A172 (cell line): ENCODE measurements around the gene TOGARAM2. TPM values are rescaled to one million over a fixed set of nuclear protein-coding genes. Genes with fewer than 3 reads are reported as not detected.

Source experiments
- DNase-seq: peaks from one replicate; pipeline ENCODE4 v3.0.0-alpha.2; 2015; ENCODE audit warnings: low spot score
- total RNA-seq: library from RNA; depleted of rRNA; stranded (reverse); fragments of >200 nt; shearing (Covaris generic); gene quantifications from 2 replicates; pipeline ENCODE4 v1.2.3, GENCODE V29; 2014

Gene TOGARAM2
- total RNA-seq, 1 experiment from 2014 or later = 0.69 TPM

- DNase-seq = no peak
These were observed 36.8 kb downstream of the TOGARAM2 start for GRCh38 chr2:29017716-29018435.

DNA sequence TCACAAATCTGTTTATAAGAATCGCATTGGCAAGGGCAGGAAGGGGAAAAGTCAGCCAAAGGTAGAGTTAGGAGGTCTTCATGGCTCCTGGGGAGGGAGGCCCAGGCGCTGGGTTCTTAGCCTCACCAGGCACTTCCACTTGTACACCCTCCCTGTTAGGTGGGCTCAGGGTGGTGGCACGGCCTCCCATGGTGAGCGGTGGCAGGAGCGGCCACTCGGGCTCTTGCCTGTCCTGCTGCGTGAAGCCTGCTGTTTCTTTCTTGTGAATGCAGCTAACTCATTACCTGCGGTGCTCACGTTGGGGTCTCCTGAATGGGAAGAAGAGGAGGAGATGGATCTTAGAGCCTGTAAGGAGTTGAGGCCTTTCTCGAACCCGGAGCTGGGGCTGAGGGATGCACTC is 40.8 kb downstream of the TOGARAM2 start:
- no peak for DNase-seq

GRCh38 chr2:29022679-29023078 is 41.6 kb downstream of the TOGARAM2 start:
- peak; percentile 82 for DNase-seq

- DNase-seq = no peak
These were observed 42.1 kb downstream of the TOGARAM2 start for GRCh38 chr2:29023188-29023587.

DNA sequence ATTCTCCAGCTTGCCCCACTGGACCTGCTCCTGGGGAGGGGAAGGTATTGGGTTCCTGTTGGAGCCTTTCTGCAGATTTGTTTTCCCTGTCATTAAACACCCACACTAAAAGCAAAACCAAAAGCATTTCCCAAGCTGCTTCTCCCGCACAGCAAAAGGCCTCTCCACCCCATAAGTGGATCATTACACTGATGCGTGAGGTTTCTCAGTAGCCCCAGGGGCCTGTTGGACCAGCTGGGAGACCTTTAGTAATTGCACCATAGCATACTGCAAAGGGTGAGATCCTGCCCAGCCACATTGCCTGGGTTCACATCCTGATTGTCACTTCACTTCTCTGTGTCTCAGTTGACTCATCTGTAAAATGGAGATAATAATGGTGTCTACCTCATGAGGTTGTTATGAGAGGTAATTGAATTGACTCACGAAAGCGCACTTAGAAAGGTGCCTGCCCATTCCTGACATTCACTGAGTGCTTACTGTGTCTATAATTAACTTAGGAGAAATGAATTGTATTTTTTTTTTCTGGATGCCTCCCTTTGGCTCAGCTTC is 43.9 kb downstream of the TOGARAM2 start:
- DNase-seq = no peak

DNA sequence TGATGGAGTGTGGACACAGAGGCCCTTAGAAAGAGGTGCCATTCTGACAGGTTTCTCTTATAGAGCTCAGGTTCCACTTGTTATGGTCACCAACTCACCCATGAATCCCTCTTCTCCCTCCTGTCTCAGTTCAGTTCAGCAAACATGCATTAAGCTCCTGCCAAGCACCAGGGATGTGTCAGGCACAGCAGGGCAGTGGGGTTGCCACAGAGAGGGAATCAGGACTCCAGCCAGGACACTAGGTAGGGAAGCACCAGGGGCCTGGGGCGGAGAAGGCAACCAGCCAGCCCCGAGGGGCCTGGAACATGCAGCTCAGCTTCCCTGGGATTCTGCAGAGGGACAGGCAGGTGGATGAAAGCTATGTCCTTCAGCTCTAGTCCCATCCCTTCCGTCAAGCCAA is 44.6 kb downstream of the TOGARAM2 start:
- DNase-seq = no peak

GRCh38 chr2:29031046-29031445 is 49.9 kb downstream of the TOGARAM2 start:
- no peak for DNase-seq

- DNase-seq = no peak
These were observed 51.1 kb downstream of the TOGARAM2 start for GRCh38 chr2:29032189-29032588.

GRCh38 chr2:29033172-29033571 is 52.1 kb downstream of the TOGARAM2 start:
- peak; percentile 92 for DNase-seq

DNA sequence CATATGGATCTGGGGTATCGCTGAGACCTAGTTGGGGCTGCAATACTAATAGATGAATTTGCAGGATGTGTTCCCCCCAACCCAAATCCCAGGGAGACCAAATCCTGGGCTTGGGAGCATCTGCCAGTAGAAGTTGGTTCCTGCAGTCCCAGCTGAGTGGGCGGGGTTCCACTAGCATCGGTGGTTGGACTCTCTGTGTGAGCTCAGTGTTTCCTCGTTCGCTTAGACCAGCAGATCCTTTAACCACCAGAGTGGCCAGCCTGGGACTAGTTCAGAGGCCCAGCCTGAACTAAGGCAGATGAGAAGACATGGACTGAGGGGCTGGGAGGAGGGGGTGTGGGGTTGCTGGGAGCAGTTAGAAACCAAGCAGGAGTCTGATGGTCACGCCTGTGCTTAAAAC is 52.6 kb downstream of the TOGARAM2 start:
- peak; percentile 48 for DNase-seq

DNA sequence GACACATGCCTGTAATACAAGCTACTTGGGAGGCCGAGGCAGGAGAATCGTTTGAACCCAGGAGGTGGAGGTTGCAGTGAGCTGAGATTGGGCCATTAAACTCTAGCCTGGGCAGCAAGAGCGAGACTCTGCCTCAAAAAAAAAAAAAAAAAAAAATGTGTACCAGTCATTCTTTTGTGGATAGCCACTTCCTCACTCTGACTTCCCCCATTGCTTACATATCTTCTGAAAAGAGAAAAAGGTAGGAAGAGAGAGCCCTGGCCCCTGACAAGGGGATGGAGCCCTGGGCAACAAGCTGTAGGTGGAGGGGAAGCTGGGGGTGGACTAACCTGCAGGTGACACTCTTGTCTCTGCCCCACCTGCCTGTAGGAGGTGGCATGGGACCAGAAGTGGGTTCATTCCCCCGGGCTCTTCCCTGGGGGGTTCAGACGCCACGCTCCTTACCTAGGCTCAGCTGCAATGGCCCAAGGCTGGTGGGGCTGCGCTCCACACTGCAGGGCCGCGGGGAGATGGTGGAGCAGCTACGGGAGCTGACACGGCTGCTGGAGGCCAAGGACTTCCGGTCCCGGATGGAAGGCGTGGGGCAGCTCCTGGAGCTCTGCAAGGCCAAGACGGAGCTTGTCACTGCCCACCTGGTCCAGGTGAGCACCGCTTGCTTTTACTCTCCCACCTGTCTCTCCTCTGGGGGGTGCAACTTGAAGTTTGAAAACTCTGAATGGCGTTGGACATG is 54.1 kb downstream of the TOGARAM2 start:
- no peak for DNase-seq

DNA sequence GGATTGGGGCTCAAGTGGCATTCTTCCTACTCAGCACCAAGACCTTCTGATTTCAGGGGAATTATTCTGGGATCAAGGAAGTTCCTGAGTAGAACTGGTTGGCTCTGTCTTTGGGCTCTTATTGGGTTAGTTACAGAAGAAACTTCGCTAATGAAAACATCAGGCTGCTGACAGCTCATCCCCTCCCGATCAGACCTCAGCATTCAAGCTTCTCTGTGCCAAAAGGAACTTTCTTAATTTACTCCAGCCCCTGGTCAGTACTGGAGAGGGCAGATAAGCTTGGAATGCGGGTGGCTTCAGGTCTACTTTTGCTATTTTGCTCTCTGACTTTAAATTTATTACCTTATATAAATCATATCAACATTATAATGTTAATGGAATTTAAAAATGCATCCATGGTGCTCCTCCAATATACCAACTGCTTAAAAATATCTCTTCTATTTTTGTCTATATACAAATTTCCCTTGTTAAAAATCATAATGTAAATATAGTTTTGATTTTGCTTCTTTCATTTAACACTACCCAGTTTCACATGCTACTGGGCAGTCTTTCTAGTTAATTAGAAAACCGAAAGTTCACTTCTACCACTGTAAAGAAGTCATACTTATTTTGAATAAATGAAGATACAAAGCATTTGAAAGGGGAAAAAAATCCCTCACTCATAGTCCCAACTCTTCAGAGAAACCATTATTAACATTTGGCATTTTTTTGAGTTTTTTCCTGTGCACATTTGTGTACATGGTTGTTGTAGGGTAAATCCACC is 58.8 kb downstream of the TOGARAM2 start:
- no peak for DNase-seq

DNA sequence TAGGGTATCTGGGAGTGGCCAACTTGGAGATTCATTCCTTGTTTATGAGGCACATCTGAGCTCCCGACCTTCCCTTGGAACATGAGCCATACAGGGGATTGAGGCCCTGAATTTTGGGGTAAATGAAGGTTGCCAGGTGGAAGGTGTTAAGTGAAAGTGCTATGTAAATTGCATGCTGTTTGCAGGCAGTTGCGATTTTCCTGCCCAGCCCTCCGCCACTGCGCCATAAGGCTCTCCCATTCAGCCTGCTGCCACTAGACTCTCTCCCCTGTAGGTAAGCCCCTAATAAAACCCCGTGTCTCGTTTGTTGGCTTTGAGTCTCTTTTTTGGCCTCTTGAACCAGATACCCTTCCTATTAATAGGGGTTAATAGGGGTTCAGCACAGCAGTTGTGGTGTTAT is 59.5 kb downstream of the TOGARAM2 start:
- no peak for DNase-seq

DNA sequence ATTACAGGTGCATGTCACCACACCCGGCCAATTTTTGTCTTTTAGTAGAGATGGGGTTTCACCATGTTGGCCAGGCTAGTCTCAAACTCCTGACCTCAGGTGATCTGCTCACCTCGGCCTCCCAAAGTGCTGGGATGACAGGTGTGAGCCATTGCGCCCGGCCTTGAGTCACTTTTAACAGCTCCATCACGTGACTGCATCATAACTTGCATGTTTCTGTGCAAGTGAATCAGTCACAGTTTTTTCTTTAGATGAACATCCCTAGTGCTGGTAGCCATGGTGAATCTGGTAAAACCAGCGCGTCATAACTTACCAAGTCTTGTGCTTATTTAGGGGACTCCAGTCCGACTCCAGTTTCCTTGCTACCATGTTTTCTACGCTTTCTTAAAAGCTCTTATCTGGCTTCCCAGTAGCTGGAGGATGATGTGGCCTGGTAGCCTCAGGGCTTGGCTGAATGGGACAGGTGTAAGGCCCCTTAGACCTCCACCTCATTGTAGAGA is 60.1 kb downstream of the TOGARAM2 start:
- no peak for DNase-seq

DNA sequence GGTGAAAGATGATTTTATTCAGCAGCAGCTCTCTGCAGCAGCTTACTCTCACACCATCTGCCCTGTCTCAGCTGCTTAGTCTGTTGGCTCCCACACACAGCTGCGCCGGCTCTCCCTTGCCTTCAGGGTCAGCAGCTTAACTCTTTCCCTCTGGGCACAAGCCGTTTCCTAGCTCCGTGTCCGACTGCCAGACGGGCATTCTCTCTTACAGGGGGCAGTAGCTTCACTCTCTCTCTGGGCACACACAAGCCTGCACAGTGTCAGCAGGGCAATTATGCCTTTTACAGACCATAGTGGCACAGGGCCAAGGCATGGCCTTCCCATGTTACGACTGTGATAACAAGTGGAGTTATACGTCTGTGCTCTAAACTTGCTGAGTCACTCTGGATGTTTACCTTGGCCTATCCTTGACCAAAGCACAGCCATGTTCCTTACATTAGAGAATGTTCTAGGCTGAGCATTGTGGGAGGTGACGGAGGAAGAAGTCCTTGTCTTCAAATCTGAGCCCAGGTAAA is 61.5 kb downstream of the TOGARAM2 start:
- DNase-seq = no peak

GRCh38 chr2:29044459-29044858 is 63.4 kb downstream of the TOGARAM2 start:
- no peak for DNase-seq

DNA sequence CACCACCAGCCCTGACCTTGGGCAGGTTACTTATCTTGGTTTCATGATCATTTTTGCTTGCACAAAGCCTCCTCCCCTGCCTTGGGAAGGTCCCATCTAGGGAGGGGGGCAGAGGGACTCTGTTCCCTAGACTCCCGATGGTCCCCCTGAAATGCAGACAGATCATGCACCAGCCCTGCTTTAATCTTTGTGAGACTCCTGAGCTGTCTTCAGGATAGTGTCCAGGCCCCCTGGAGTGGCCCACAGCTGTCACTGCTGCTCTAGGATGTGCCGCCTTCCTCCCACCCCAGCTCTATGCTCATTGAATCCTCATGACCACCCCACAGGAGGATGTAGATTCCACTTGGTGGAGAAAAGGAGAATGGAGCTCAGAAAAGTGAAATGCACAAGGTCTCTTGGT is 65.2 kb downstream of the TOGARAM2 start:
- no peak for DNase-seq

GRCh38 chr2:29047083-29047845 is 66.2 kb downstream of the TOGARAM2 start:
- DNase-seq = no peak

DNA sequence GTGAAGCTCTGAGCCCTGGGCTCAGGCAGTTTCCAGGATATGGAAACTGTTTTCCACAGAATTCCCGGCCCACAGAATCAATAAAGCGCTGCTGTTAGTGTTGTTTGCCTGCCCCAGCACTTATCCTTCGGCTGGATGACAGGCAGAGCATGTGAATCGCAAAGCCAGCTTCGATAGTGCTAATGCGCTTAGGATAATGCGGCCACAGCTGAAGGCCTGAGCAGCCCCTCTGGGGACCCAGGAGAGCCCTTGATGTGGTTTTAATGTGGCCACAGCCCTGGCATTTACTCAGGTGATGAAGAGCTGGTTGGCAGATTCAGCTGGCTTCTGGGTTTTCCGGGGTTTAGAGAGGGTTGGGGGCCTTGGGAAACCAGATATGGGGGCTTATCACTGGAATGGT is 69.5 kb downstream of the TOGARAM2 start:
- DNase-seq = no peak

DNA sequence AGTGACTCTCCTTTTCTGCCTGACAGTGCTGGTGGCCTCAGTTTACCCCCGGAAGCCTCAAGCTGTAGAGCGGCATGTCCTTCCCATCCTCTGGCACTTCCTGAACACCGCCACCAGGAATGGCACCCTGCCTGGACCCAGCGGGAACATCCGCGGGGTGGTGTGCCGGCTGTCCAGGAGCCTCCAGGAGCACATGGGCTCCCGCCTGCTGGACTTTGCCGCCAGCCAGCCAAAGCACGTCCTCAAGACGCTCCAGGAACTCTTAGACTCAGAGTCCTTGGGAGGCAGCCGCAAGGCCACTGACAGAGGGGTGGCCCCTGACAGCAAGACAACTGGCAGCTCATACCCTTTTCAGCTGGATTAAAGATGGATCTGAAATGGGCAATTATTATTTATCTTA is 70.6 kb downstream of the TOGARAM2 start:
- DNase-seq = no peak

GRCh38 chr2:29052807-29053206 is 71.7 kb downstream of the TOGARAM2 start:
- DNase-seq = no peak
